ENCODE data around the gene OR52E8. TPM values are rescaled to one million over a fixed set of nuclear protein-coding genes. Genes with fewer than 3 reads are reported as not detected.

The OR52E8 gene
- polyA plus RNA-seq, 1 experiment: not detected

DNA sequence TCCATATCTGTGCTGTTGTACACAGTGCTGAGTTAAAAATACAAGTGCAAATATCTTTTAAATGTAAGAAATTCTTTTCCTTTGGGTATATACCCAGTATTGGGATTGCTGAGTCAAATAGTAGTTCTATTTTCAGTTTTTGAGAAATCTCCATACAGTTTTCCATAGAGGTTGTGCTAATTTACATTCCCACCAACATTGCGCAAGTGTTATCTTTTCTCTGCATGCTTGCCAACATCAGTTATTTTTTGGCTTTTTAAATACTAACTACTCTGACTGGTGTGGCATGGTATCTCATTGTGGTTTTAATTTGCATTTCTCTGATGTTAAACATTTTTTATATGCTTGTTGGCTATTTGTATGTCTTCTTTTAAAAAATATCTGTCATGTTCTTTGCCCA is 6.5 kb downstream of the OR52E8 start:
- Histone ChIP-seq H3K36me3 (ENCODE audit: control insufficient read depth, insufficient read depth, low read length) (no peaks in the 10 kb centered on the region), H3K27me3 (ENCODE audit: control insufficient read depth, insufficient read depth, low read length) (no peaks in the 10 kb centered on the region), H3K4me3 (ENCODE audit: low read depth, low read length) (no peak overlapping the region)
- DNase-seq (ENCODE audit: low read depth): no peak
- TF ChIP-seq CTCF (IDR thresholded peaks at IDR 0.05; ENCODE audit: insufficient read depth, low read depth, low read length): no peak
- ChIA-PET CTCF (no interaction called here), POLR2A (no interaction called here)

- POLR2A ChIA-PET: no interaction called here
- TF ChIP-seq CTCF (IDR thresholded peaks at IDR 0.05; ENCODE audit: insufficient read depth, low read depth, low read length): no peak
- CTCF ChIA-PET: no interaction called here
- H3K36me3 ChIP-seq (ENCODE audit: control insufficient read depth, insufficient read depth, low read length): no peaks in the 10 kb centered on the region
- no peak overlapping the region for H3K4me3 ChIP-seq (ENCODE audit: low read depth, low read length)
- DNase-seq (ENCODE audit: low read depth): no peak
- H3K27me3 ChIP-seq (ENCODE audit: control insufficient read depth, insufficient read depth, low read length): no peaks in the 10 kb centered on the region
Measured at GRCh38 chr11:5847711-5848110, 9.8 kb downstream of the OR52E8 start.

GRCh38 chr11:5846701-5847100 is 10.8 kb downstream of the OR52E8 start:
- TF ChIP-seq CTCF (IDR thresholded peaks at IDR 0.05; ENCODE audit: insufficient read depth, low read depth, low read length): no peak
- no peak overlapping the region for H3K4me3 ChIP-seq (ENCODE audit: low read depth, low read length)
- ChIA-PET CTCF (no interaction called here), POLR2A (no interaction called here)
- H3K36me3 ChIP-seq (ENCODE audit: control insufficient read depth, insufficient read depth, low read length): no peaks in the 10 kb centered on the region
- no peak for DNase-seq (ENCODE audit: low read depth)
- H3K27me3 ChIP-seq (ENCODE audit: control insufficient read depth, insufficient read depth, low read length): no peaks in the 10 kb centered on the region

GRCh38 chr11:5841797-5842196 is 15.7 kb downstream of the OR52E8 start, which contains the start of gene OR52E6:
Gene OR52E6 (minus strand): TSS chr11:5841897. CDS start chr11:5841897, 0 bp downstream.
- no peaks in the 10 kb centered on the region for H3K27me3 ChIP-seq (ENCODE audit: control insufficient read depth, insufficient read depth, low read length)
- POLR2A ChIA-PET: no interaction called here
- H3K4me3 ChIP-seq (ENCODE audit: low read depth, low read length): no peak within 1 kb of the TSS
- no peak for TF ChIP-seq CTCF (IDR thresholded peaks at IDR 0.05; ENCODE audit: insufficient read depth, low read depth, low read length)
- no peak for DNase-seq (ENCODE audit: low read depth)
- CTCF ChIA-PET: interaction anchor here (1.0 kb wide), 1 partner anchor 10 kb away, joined by 3 read pairs; no protein-coding TSS in a partner anchor
- no peaks in the 10 kb centered on the region for H3K36me3 ChIP-seq (ENCODE audit: control insufficient read depth, insufficient read depth, low read length)

DNA sequence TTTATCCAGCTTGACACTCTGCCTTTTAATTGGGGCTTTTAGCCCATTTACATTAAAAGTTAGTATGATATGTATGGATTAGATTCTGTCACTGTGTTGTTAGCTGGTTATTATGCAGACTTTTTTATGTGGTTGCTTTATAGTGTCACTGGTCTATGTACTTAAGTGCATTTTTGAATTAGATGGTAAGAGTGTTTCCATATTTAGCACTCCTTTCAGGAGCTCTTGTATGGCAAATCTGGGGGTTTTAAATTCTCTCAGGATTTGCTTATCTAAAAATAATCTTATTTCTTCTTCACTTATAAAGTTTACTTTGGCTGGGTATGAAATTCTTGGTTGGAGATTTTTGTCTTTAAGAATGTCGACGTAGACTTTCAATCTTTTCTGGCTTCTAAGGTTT is 19.8 kb downstream of the OR52E8 start:
- DNase-seq (ENCODE audit: low read depth): no peak
- ChIA-PET CTCF (no interaction called here), POLR2A (no interaction called here)
- Histone ChIP-seq H3K36me3 (ENCODE audit: control insufficient read depth, insufficient read depth, low read length) (no peaks in the 10 kb centered on the region), H3K4me3 (ENCODE audit: low read depth, low read length) (no peak overlapping the region), H3K27me3 (ENCODE audit: control insufficient read depth, insufficient read depth, low read length) (no peaks in the 10 kb centered on the region)
- TF ChIP-seq CTCF (IDR thresholded peaks at IDR 0.05; ENCODE audit: insufficient read depth, low read depth, low read length): no peak

Measured in BJ (cell line).